HL-60 (cell line): ENCODE data around the gene SH3BP2.

Experiments
- GABPA ChIP-seq: IDR thresholded peaks from 2 replicates; pipeline ENCODE4 v1.6.1; 2012; ENCODE audit warnings: low read depth
- POLR2AphosphoS5 ChIP-seq: IDR thresholded peaks from 2 replicates; pipeline ENCODE4 v1.6.1; 2012; ENCODE audit warnings: low read depth
- TF ChIP-seq, protein P1 (sequence below): IDR thresholded peaks from one replicate; pipeline ENCODE4 v1.5.1; 2011; ENCODE audit warnings: low read length, control low read depth, inconsistent platforms; ENCODE audit not compliant: insufficient read depth

DNA sequence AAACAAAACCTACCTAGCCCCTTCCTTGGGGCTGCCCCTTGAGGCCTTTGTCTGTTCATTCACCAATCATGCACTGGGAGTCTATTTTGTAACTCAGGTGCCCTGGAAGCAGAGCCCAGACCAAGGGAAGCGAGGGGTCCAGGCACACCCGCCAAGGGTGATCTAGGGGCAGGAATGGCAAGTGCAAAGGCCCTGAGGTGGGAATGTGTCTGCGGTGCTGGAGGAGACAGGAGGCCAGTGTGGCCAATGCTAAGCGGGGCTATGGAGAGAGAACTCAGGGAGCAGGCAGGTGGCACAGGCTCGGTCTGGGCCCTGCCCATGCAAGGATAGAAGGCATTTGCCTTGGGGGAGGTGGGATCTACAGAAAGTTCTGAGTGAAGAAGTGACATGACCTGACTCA lies 3.5 kb upstream of the SH3BP2 start:
- TF ChIP-seq, protein P1, sequence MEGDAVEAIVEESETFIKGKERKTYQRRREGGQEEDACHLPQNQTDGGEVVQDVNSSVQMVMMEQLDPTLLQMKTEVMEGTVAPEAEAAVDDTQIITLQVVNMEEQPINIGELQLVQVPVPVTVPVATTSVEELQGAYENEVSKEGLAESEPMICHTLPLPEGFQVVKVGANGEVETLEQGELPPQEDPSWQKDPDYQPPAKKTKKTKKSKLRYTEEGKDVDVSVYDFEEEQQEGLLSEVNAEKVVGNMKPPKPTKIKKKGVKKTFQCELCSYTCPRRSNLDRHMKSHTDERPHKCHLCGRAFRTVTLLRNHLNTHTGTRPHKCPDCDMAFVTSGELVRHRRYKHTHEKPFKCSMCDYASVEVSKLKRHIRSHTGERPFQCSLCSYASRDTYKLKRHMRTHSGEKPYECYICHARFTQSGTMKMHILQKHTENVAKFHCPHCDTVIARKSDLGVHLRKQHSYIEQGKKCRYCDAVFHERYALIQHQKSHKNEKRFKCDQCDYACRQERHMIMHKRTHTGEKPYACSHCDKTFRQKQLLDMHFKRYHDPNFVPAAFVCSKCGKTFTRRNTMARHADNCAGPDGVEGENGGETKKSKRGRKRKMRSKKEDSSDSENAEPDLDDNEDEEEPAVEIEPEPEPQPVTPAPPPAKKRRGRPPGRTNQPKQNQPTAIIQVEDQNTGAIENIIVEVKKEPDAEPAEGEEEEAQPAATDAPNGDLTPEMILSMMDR, result no peak
- TF ChIP-seq POLR2AphosphoS5, result no peak
- TF ChIP-seq GABPA, result no peak
